GM15510 (cell line): ENCODE measurements around the gene SMARCA4.

ENCODE experiments used
- POLR2A ChIP-seq: IDR thresholded peaks from 3 replicates; pipeline ENCODE4 v1.6.1; 2011; ENCODE audit warnings: borderline replicate concordance; ENCODE audit not compliant: insufficient read length; ENCODE audit errors: extremely low read depth

SMARCA4 gene

GRCh38 chr19:10922638-10923014 lies 38.2 kb upstream of the SMARCA4 start:
- no peak for TF ChIP-seq POLR2A

- no peak for TF ChIP-seq POLR2A
Measured at GRCh38 chr19:10923260-10924112, 37.3 kb upstream of the SMARCA4 start.

DNA sequence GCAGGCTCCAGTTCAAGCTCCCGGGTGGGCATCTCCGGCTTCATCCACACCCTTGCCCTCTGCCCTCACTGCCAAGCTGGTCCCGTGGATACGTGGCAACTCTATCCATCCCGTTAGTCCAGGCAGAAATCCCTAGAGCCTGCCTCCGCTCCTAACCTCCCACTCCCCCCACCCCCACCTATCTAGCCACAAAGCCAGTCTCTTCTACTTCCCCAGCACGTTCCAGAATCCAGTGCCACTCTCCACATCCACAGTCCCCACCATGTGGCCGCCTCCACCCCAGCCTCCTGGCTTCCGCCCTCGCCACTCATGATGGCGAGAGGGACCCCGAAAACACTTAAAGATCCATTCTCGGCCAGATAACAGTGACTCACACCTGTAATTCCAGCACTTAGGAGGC lies 36.2 kb upstream of the SMARCA4 start:
- TF ChIP-seq POLR2A: no peak

DNA sequence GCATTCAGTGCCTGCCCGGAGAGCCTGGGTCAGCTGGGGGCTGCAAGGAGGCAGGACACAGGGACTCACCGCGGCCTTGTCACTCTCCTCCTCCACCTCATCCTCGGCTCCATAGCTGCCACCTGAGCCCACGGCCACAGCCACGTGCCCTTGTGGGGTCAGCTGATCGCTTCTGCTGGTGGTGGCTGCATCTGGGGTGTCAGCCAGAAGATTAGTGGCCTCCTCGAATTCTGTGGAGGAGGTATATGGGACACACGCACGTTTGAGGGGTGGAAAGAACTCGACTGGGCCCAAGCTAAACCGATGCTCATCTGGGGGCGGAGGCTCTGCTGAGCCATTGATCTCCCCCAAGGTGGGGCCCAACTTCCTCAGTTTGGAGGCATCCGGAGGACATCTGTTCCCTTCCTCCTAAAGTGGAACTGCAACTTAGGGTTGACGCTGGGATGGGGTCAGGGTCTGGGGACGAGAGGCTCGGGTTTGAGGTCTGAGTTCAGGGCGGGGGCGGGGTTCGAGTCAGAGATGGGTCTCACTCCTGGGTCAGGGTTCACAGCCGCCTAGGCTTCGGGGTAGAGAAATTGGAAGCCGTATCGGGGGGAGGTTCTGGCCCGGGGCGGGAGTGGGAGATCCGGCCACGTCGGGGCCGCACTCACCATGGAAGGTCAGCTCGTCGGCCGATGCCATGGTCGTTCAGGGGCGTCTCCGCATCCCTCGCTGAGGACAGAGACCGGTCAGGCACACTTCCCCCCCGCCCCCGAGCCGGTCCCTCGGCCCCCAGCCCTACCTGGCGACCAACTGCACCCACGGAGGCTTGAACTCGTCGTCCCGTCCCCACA lies 32.9 kb upstream of the SMARCA4 start:
- TF ChIP-seq POLR2A: no peak

- TF ChIP-seq POLR2A: peak; percentile 73
Measured at GRCh38 chr19:10928563-10929401, 32.0 kb upstream of the SMARCA4 start, which contains the start of the genes TIMM29 and YIPF2. TIMM29 (plus strand) TSS chr19:10928811; CDS start chr19:10928823, 12 bp downstream. YIPF2 (minus strand) TSS chr19:10928639; CDS start chr19:10928410, 229 bp downstream.

GRCh38 chr19:10929402-10929794 lies 31.4 kb upstream of the SMARCA4 start:
- TF ChIP-seq POLR2A: no peak

DNA sequence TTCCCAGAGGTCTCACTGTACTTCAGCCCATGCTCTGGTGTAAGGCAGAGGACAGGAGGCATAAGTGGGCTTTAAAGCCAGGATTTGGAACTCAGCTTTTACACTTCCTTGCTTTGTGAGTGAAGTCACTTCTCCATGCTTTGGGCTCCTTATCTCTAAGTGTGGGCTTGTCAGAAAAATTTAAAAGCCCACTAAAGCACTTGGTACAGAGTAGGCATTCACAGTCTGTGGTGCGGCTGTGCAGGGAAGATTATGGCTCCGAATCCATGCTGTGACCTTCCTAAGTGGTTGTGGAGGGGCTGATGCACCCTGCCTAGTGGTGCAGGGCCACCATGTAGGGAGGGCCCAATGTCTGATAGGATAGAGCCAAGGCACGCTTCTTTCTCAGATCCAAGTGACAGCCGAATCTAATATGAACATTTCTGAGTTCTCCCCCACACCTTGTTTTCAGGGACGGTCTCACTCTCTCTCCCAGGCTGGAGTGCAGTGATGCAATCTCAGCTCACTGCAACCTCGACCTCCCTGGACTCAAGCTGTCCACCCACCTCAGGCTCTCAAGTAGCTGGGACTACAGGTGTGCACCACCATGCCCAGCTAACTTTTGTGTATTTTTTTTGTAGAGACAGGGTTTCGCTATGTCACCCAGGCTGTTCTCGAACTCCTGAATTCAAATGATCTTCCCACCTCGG lies 25.3 kb upstream of the SMARCA4 start:
- no peak for TF ChIP-seq POLR2A

GRCh38 chr19:10936661-10937084 lies 24.2 kb upstream of the SMARCA4 start:
- no peak for TF ChIP-seq POLR2A

DNA sequence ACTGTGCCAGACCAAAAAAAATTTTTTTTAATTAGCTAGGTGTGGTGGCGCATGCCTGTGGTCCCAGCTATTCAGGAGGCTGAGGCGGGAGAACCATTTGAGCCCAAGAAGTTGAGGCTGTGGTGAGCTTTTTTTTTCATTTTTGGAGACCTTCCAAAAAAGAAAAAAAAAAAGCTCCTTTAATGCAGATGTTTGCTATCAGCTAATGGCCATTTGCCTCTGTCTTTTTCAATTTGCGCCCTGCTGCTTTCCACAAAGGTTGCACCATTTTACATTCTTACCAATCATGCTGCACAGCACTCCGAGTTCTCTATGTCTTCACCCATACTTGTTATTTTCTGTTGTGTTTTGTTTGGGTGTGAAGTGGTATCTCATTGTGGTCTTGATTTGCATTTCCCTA lies 15.6 kb upstream of the SMARCA4 start:
- no peak for TF ChIP-seq POLR2A

- no peak for TF ChIP-seq POLR2A
Measured at GRCh38 chr19:10946958-10947657, 13.7 kb upstream of the SMARCA4 start.

- no peak for TF ChIP-seq POLR2A
Measured at GRCh38 chr19:10952809-10953208, 8.0 kb upstream of the SMARCA4 start.

DNA sequence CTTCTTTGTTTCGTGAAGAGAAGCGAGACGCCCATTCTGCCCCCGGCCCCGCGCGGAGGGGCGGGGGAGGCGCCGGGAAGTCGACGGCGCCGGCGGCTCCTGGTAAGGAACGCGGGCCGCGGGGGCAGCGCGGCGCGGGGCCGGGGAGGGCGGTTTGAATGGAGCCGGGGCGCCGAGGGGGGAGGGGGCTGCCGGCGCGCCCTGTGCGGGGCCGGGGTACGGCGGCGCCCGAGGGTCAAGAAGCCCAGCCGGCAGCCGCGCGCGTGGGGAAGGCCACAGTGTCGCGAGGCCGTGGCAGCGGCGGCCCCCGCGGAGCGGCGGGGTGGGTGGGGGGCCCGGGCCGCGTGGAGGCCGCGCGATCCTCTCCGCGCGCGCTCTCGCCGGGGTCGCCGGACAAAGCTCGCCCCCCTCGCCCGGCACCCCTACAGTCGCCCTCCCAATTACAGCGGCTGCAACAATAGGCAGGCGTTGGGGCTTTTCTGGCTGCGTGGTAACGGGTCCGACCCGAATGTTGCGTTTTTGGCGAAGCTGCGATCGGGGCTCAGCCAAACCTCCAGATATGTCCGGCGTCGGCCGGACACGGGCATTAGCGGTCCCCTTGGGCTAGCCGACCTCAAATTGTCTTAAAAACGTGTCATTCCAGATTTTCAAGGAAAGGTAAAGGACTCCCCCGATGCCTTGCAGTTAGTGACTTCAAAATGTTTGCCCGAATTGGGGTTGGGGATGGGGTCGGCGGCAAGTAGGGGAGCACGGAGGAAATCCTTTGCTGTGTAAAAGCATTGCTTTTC lies 437 bp downstream of the SMARCA4 start:
- no peak for TF ChIP-seq POLR2A

GRCh38 chr19:10962863-10963262 lies 2.0 kb downstream of the SMARCA4 start:
- no peak for TF ChIP-seq POLR2A
